Left ventricle myocardium inferior (tissue), 1 donor: ENCODE data around the gene CCM2. TPM values are rescaled to one million over a fixed set of nuclear protein-coding genes. Genes with fewer than 3 reads are reported as not detected.
A peak's percentile ranks its signal among the peaks of the same experiment; 100 is the strongest.

Experiments
- DNase-seq: peaks from one replicate; pipeline ENCODE4 v3.0.0-alpha.2; 2020
- H3K27ac ChIP-seq: fragments of 200-600 bp; replicated peaks from 2 replicates; pipeline ENCODE4 v1.8.0; 2021
- H3K27me3 ChIP-seq: fragments of 200-600 bp; 2 replicates; pipeline ENCODE4 v1.8.0; 2021; ENCODE audit warnings: low read depth
- H3K36me3 ChIP-seq: fragments of 200-600 bp; 2 replicates; pipeline ENCODE4 v1.8.0; 2021
- H3K4me1 ChIP-seq: fragments of 200-600 bp; 2 replicates; pipeline ENCODE4 v1.8.0; 2021
- H3K4me3 ChIP-seq: fragments of 200-600 bp; 2 replicates; pipeline ENCODE4 v1.8.0; 2021; ENCODE audit warnings: mild to moderate bottlenecking, moderate library complexity
- H3K9me3 ChIP-seq: fragments of 200-600 bp; replicated peaks from 2 replicates; pipeline ENCODE4 v1.8.0; 2021
- CTCF ChIP-seq: fragments of 200-600 bp; IDR thresholded peaks from 2 replicates; pipeline ENCODE4 v1.8.0; 2021; ENCODE audit warnings: antibody characterized with exemption, mild to moderate bottlenecking, borderline replicate concordance
- intact Hi-C: fragments of 100-400 bp; cut with micrococcal nuclease; formaldehyde crosslinking; loops from one replicate; pipeline ENCODE4 v1.11.0; 2022
- total RNA-seq: library from RNA; stranded (reverse); fragmentation: NEBNext Ultra II Directional; extraction: Animal tissue kit (Norgen Biotek cat#: 25700); gene quantifications from one replicate; pipeline ENCODE4 v1.2.1, GENCODE V29; 2021
- donor health status: DM: no; HTN: yes; CAD: no; lungs with severe emphysema.

The CCM2 gene
- total RNA-seq, 1 donor from 2014 or later = 24.5 TPM

GRCh38 chr7:45071528-45071927 lies 71.5 kb downstream of the CCM2 start:
- Histone ChIP-seq H3K9me3 (no peaks in the 10 kb centered on the region), H3K36me3 (peaks cover 95% of the 10 kb centered on the region), H3K4me1 (peaks cover 15% of the 10 kb centered on the region), H3K27ac (no peak overlapping the region), H3K4me3 (no peak overlapping the region), H3K27me3 (no peaks in the 10 kb centered on the region)
- intact Hi-C loops = no loop called here
- no peak for DNase-seq
- no peak for TF ChIP-seq CTCF

- no peak overlapping the region for H3K4me3 ChIP-seq
- DNase-seq = no peak
- no peak overlapping the region for H3K27ac ChIP-seq
- H3K36me3 ChIP-seq = peaks cover 99% of the 10 kb centered on the region
- TF ChIP-seq CTCF = no peak
- H3K4me1 ChIP-seq = peaks cover 15% of the 10 kb centered on the region
- H3K9me3 ChIP-seq = no peaks in the 10 kb centered on the region
- intact Hi-C loops = no loop called here
- H3K27me3 ChIP-seq = no peaks in the 10 kb centered on the region
These were observed 72.4 kb downstream of the CCM2 start for GRCh38 chr7:45072131-45073030.

GRCh38 chr7:45073031-45073785 lies 73.2 kb downstream of the CCM2 start:
- no peak for TF ChIP-seq CTCF
- no peak for DNase-seq
- intact Hi-C loops = no loop called here
- no peaks in the 10 kb centered on the region for H3K27me3 ChIP-seq
- H3K27ac ChIP-seq = peak overlapping the region; percentile 48
- H3K4me1 ChIP-seq = peaks cover 15% of the 10 kb centered on the region
- H3K4me3 ChIP-seq = no peak overlapping the region
- H3K36me3 ChIP-seq = peaks cover 90% of the 10 kb centered on the region
- no peaks in the 10 kb centered on the region for H3K9me3 ChIP-seq

- peaks cover 83% of the 10 kb centered on the region for H3K36me3 ChIP-seq
- H3K9me3 ChIP-seq = no peaks in the 10 kb centered on the region
- no peaks in the 10 kb centered on the region for H3K27me3 ChIP-seq
- peaks cover 15% of the 10 kb centered on the region for H3K4me1 ChIP-seq
- H3K4me3 ChIP-seq = no peak overlapping the region
- DNase-seq = peak; percentile 81
- intact Hi-C loops = no loop called here
- H3K27ac ChIP-seq = peak overlapping the region; percentile 48
- no peak for TF ChIP-seq CTCF
These were observed 74.0 kb downstream of the CCM2 start for GRCh38 chr7:45073786-45074527.
